GM19468 (cell line): Measurements from ENCODE around the gene ITPK1.
"Not testable (repeated sequence)": the region's sequence is repeated elsewhere in the genome, so short reads cannot be mapped to it uniquely, and the experiment has no call there.

Source experiments
- ATAC-seq: cut with Tn5 transposase; IDR thresholded peaks from one replicate; pipeline ENCODE4 v1.9.1; 2021; ENCODE audit warnings: mild to moderate bottlenecking, moderate library complexity, moderate number of reproducible peaks; ENCODE audit not compliant: unreplicated experiment; ENCODE audit errors: extremely low read depth

ITPK1 gene

DNA sequence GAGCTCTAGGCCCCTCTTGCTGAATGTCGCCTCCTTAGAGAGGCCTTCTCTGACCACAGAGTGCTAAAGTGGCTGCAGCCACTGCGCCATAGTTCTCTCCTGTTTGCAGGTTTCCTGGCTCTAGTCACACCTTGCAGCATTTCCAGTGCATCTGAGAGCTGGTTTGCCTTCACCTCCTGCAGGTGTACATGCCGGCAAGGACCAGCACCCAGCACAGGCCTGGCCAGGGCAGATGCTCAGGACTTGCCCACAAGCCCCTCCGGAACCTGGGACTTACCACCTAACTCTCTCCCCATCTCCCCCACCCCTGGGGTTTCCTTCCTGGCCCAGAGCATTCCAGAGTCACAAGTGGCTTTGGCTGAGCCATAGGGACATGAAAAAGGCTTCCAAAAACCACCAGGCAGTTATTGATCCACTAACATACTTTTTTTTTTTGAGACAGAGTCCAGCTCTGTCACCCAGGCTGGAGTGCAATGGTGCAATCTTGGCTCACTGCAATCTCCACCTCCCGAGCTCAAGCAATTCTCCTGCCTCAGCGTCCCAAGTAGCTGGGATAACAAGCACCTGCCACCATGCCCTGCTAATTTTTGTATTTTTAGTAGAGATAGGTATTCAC is 9.1 kb downstream of the ITPK1 start:
- ATAC-seq: no peak

DNA sequence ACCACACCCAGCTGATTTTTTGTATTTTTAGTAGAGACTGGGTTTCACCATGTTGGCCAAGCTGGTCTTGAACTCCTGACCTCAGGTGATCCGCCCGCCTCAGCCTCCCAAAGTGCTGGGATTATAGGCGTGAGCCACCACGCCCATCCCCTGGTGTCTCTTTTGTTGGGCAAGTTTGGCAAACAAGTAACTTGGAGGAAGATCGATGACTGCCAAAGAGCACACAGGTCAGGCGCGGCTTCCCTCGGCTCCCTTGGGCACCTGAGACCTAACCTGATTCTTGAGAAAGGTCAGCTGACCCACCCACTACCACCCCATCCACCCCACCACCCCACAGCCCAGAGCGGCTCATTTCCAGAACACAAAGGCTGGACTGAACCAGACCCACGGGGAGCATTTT is 9.9 kb downstream of the ITPK1 start:
- not testable (repeated sequence) for ATAC-seq

GRCh38 chr14:93105362-93105761 is 10.4 kb downstream of the ITPK1 start:
- no peak for ATAC-seq

GRCh38 chr14:93104961-93105360 is 10.8 kb downstream of the ITPK1 start:
- no peak for ATAC-seq

DNA sequence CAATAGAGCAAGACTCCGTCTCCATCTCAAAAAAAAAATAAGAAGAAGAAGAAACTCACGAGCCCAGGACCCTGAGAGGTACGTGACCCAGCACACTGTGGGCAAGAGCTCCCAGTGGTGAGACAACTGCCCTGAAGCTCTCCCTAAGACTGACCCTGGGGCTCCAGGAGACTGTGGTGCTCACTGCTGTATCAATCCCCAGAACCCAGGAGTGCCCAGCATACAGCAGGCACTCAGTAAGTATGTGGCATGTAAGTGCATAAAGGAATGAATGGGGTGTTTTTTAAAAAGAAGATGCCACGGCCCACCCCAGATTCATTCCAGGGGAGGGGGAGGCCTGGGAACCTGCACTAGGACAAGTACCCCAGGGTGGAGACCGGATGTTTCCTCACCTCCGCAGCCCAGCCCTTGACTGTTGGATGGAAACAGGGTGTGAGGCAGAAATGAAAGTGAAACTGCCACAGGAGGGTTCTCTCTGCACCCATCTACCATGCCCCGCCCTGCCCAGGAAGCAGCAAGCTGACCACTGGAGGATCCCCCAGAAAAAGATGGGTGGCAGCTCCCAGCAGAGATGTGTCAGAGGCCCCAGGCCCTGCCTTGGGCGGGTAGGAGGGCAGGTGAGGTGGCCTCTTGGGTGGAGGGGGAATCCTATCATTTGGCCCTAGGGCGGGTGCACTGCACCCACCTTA is 12.2 kb downstream of the ITPK1 start:
- ATAC-seq: peak; percentile 97

DNA sequence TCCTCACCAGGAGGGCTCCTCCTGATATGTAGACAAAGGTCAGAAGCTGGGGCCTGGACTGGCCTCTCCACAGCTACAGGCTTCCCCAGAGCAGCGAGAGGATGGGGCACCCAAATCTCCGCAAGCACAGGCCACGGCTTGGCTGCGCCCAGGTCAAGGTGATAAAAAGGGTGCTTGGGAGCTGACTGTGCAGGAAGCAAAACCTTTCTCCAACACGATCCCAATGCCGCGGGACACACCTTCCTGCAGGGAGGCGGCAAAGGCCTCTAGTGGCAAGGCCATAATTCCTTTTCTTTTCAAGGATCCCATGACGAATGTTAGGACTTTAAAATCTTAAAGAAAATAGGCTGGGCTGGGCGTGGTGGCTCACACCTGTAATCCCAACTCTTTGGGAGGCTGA is 13.6 kb downstream of the ITPK1 start:
- no peak for ATAC-seq

- ATAC-seq: no peak
These were observed 14.5 kb downstream of the ITPK1 start for GRCh38 chr14:93101181-93101580.

- ATAC-seq: no peak
These were observed 15.2 kb downstream of the ITPK1 start for GRCh38 chr14:93100570-93100969.

- no peak for ATAC-seq
These were observed 15.6 kb downstream of the ITPK1 start for GRCh38 chr14:93100100-93100499.

DNA sequence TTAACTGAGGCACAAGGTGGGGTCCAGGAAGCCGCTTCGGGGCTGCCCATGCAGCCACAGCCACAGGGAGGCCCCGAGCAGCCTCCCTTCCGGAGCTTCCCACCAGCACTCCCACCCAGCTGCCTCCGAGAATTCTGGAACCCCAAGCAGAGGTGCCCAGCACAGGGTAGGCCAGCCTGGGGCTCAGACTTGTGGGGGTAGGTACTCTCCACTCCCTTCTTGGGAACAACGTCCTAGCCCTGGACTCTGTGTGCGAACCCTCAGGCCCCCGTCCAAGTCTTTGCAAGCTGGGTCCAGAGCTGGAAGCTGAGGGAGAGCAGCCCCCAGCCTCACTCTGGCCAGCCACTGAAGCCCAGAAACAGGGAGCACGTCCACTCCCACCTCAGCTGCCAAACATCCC is 16.1 kb downstream of the ITPK1 start:
- ATAC-seq: no peak

DNA sequence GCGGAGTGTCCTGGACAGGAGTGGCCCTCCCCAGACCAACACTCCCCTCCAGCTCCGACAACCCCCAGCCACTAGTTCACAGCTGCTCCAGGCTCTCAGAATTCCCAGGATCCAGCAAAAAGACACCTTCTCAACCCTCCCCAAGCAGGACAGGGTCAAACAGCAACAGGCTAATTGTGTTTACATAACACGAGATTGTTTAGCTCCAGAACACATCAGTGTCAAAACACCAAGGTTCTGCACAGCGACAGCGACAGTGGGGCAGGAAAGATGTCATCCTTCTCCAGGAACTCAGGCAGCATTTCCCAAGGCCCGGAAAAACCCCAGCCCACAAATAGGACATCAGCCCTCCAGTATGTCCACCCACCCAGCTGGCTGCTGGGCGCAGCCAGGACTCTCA is 16.5 kb downstream of the ITPK1 start:
- no peak for ATAC-seq

DNA sequence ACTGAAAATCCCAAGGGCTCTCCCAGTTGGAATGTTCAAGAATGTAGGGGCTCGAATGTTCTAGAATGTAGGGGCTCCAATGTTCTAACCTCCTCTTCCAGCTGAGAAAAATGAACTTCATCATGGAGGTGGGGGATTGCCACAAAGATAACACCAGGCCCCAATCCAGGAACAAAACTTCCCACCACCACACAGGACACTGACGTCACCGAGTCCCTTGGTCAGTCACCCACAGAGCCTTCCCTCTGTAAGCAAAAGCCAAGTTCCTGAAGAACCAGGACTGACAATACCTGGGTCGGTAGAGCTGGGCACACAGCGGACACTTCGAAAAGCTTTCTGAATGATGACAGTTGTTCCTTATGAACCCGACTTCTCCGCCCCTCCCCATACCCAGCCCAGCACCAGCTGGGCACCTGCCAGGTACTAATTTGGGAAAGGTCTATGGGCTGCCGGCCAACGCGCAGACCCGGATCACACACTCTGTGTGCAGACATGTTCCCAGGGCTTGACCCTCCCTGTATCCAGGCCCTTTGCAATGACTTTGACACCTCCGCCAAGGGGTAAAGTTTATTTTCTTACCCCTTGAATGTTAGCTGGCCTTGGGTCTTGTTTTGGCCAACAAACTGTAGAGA is 18.9 kb downstream of the ITPK1 start:
- no peak for ATAC-seq

DNA sequence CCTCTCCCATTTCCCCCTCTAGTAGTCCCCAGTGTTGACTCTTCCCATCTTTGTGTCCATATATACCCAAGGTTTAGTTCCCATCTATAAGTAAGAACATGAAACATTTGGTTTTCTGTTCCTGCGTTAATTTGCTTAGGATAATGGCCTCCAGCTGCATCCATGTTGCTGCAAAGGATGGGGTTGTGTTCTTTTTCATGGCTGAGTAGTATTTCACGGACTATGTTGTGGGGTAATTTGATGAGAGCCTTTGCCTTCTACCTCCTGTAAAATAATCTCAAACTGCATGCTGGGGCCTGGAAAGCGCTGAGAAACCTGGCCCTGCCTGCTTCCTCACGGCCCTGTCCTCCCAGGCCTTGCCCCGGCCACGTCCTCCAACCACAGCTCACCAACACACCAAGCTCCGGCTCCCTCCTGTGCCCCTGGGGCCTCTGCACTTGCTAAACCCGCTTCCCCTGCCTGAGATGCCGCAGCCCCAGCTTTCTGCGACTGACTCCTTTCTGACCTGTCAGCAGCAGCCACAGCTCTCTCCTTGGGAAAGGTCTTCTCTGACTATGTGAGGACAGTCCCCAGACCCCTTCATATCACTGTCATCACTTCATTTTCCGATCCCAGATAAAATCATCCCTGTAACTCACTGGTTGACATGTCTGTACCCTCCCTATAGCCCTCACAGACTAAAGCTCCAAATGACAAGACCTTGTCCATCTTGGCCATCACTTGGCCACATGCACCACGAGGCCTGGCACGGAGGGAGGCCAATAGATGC is 19.8 kb downstream of the ITPK1 start:
- no peak for ATAC-seq

DNA sequence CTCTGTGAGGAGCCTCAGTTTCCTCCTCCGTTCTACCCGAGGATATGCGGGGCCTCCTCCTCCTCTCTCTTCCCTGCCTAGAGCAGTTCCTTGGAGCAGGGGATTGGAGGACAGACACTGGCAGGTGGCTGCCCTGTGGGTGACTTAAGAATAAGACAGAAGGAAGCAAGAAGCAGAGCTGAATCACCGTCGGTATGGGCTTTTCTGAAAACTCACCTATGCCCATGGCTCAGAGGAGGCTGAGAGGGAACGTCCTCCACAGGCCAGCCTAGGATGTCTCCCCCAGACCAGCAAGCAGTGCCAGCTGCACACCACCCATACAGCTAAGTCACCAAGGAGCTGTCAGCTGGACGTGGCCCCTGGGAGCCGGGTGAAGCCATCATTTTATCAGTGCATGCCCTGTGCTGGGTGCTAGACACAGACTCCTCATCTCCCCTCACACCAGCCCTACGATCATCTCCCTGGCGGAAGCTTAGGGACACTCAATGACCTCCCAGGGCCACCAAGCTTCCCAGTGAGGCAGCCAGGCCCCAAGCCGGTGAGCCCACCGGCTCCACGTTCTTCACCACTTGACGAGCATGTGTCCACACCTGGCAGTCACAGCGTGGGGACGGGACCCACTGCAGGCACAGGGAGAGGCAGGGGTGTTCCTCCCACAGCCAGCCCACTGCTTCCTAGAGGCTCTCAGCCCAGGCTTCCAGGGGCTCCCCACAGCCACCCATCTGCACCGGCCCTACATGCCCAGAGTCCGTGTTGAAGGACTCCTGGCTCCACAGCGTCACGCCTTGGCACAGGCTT is 21.4 kb downstream of the ITPK1 start:
- ATAC-seq: no peak

GRCh38 chr14:93092606-93093556 is 22.8 kb downstream of the ITPK1 start:
- ATAC-seq: no peak

GRCh38 chr14:93091666-93092065 is 24.1 kb downstream of the ITPK1 start:
- ATAC-seq: no peak

GRCh38 chr14:93090826-93091555 is 24.7 kb downstream of the ITPK1 start:
- ATAC-seq: no peak

- no peak for ATAC-seq
These were observed 26.0 kb downstream of the ITPK1 start for GRCh38 chr14:93089521-93090269.
